Adrenal gland (tissue), 5 donors: ENCODE data around the gene GRIN3B.

ENCODE experiments used
- POLR2A ChIP-seq, 2 donors: fragments of 450-650 bp; IDR thresholded peaks; one replicate each; pipeline ENCODE4 v1.6.1; 2017; ENCODE audit warnings: antibody characterized with exemption in 2 of 2, mild to moderate bottlenecking in 2 of 2, moderate library complexity in 1 of 2
- TF ChIP-seq, protein P1 (sequence below), 6 experiments: fragments of 450-650 bp in 4 of 6; fragments of 200-600 bp in 2 of 6; sonication (generic) in 1 of 6; IDR thresholded peaks; 1 replicate in 5 of 6; 2 replicates in 1 of 6; pipeline versions ENCODE4 v1.5.1 to v1.8.0; 2016 to 2021; ENCODE audit warnings: antibody characterized with exemption in 6 of 6, mild to moderate bottlenecking in 2 of 6, moderate library complexity in 1 of 6
- donor health status: DM: no; HTN: no; CAD: no.

DNA sequence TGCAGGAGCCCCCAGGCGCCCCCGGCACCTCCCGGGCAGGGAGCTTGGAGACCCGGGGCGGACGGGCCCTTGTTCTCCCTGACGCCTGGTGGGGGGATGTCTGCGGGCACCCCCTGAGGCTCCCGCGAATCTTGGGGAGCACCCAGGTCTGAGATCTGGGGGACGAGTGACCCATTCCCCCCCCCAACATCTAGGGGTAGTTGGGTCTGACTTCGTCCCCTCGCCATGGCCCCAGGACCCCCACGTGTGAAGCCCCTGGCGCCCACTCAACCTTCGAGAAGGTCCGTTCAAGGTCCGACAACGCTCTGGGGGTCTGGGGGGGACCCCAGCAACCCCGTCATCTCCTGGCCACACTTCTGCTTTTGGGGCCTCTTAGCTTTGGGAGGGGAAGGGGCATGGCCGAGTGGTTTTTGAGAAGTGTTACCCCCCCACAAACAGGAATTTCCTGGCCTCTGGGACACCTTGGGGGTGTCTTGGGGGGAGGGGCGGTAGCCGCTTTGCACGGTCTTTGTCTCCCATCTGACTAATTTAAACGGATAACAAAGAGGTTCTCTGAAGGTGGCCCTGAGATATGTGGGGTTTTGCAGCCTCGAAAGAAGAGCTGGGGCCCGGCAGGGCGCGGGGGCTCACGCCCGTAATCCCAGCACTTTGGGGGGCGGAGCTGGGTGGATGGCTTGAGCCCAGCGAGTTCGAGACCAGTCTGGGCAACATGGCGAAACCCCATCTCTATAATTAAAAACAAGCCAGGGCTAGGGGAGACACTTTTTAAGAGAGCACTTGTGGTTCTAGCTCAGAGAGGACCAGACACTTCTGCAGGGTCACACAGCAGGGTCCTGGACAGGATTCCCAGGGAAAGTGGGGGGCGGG is 26.8 kb downstream of the GRIN3B start:
- TF ChIP-seq POLR2A (IDR thresholded peaks at IDR 0.05), result no peak
- TF ChIP-seq, protein P1, sequence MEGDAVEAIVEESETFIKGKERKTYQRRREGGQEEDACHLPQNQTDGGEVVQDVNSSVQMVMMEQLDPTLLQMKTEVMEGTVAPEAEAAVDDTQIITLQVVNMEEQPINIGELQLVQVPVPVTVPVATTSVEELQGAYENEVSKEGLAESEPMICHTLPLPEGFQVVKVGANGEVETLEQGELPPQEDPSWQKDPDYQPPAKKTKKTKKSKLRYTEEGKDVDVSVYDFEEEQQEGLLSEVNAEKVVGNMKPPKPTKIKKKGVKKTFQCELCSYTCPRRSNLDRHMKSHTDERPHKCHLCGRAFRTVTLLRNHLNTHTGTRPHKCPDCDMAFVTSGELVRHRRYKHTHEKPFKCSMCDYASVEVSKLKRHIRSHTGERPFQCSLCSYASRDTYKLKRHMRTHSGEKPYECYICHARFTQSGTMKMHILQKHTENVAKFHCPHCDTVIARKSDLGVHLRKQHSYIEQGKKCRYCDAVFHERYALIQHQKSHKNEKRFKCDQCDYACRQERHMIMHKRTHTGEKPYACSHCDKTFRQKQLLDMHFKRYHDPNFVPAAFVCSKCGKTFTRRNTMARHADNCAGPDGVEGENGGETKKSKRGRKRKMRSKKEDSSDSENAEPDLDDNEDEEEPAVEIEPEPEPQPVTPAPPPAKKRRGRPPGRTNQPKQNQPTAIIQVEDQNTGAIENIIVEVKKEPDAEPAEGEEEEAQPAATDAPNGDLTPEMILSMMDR (IDR thresholded peaks at IDR 0.05), result no peak
